Astrocyte of the cerebellum (primary cell): Measurements from ENCODE around the gene THBS4.

Experiments
- DNase-seq: peaks from one replicate; pipeline ENCODE4 v3.0.0-alpha.2; 2011; ENCODE audit warnings: low read depth
- H3K4me3 ChIP-seq: 2 replicates; pipeline ENCODE4 v1.5.1; 2011; ENCODE audit warnings: mild to moderate bottlenecking, low read depth, low read length, moderate library complexity
- in situ Hi-C: cut with HindIII; loops from 2 replicates; pipeline ENCODE4 v1.10.0; 2017; ENCODE audit warnings: low sequenced_read_pairs
- TF ChIP-seq, protein P1 (sequence below): IDR thresholded peaks from 2 replicates; pipeline ENCODE4 v1.5.1; 2012; ENCODE audit warnings: low read length, low read depth, moderate library complexity, mild to moderate bottlenecking; ENCODE audit errors: missing control alignments

The THBS4 gene

DNA sequence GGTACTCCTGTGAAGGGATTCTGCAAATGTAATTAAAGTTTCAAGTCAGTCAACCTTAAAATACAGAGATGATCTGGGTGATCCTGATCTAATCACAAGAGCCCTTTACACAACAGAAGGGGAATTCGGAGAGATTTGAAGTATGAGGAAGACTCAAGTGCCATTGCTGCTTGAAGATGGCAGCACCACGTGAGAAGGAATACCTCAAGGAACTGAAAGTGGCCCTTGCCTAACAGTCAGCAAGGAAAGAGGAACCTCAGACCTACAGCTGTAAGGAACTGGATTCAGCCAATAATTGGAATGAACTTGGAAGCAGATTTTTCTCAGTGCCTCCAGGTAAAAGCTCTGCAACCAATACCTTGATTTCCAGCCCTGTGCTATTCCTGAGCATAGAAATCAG lies 87.4 kb downstream of the THBS4 start:
- H3K4me3 ChIP-seq = no peak overlapping the region
- in situ Hi-C loops = no loop called here
- DNase-seq = no peak
- TF ChIP-seq, protein P1, sequence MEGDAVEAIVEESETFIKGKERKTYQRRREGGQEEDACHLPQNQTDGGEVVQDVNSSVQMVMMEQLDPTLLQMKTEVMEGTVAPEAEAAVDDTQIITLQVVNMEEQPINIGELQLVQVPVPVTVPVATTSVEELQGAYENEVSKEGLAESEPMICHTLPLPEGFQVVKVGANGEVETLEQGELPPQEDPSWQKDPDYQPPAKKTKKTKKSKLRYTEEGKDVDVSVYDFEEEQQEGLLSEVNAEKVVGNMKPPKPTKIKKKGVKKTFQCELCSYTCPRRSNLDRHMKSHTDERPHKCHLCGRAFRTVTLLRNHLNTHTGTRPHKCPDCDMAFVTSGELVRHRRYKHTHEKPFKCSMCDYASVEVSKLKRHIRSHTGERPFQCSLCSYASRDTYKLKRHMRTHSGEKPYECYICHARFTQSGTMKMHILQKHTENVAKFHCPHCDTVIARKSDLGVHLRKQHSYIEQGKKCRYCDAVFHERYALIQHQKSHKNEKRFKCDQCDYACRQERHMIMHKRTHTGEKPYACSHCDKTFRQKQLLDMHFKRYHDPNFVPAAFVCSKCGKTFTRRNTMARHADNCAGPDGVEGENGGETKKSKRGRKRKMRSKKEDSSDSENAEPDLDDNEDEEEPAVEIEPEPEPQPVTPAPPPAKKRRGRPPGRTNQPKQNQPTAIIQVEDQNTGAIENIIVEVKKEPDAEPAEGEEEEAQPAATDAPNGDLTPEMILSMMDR = no peak

DNA sequence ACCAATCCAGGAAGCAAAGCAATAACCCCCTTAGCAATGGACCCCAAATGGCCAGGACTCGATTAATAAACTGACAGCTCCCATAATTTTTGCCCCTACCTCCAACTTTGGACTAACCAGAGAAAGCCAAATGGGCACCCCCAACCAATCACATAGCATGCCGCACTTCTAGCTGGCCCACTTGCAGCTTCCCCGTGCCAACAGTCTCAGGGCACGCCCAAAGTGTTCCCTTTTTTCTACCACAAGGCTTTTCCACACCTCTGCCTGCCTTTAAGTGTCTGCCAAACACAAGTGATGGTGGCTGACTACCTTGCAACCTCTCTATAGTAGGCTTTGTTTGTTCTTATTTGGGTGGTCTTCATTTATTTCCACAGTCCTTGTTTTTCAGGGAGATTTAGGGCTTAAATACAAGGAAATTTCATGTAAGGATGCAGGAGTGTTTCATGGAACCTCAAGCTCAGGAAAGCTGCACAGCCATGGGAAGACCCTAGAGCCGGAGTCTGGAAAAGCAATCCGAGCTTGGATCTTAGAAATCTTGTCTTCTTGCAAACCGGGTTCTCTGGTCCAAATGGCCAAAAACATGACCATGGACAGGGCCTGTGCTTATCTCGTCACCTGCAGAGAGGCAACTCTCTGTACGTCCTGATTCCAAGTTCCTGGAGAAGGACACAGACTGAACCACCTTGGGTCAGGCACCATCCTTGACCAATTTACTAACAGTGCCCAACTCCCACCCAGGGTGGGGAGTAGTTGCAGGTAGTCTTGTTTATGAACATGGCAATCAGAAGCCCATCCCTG lies 89.2 kb downstream of the THBS4 start:
- H3K4me3 ChIP-seq = no peak overlapping the region
- TF ChIP-seq, protein P1 = no peak
- no peak for DNase-seq
- in situ Hi-C loops = no loop called here

DNA sequence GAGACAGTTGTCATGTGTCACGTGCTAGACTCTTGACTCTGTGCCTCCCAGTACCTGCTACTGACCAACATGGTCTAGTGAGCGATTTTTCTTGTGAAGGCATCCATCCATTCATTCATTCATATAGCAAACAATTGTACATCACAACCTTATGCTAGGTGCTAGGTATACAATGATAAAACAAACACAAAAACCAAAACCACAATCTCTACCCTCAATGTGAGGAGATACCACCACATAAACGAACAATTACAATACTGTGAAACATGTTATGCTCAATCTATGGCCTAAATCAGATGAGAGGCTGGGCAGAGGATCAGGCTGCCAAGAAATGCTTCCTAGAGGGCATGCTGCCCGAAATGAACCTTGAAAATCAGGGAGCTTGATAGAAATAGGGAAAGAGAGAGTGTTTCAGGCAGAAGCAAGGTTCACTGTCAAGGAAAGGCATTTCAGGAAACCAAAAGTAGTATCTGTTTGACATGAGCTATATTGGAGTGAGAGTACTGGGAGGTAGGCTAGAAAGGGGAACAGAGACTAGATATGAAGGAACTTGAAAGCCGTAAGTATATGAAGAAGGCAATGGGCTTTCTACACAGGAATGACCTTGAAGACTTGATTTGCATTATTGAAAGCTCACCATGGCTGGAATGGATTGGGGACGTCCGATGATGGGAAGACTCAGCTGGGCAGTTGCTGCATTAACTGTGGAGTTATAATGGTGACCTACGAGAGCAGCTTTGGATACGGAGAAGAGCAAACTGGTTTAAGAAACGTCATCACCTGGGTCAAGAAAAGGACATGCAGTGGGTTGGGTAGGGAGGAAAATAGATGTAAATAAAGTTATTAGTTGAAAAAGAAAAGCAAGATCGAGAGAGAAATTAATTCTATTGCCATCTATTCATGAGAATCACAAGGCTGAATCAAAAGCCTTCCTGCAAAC lies 90.1 kb downstream of the THBS4 start:
- H3K4me3 ChIP-seq = no peak overlapping the region
- in situ Hi-C loops = no loop called here

DNA sequence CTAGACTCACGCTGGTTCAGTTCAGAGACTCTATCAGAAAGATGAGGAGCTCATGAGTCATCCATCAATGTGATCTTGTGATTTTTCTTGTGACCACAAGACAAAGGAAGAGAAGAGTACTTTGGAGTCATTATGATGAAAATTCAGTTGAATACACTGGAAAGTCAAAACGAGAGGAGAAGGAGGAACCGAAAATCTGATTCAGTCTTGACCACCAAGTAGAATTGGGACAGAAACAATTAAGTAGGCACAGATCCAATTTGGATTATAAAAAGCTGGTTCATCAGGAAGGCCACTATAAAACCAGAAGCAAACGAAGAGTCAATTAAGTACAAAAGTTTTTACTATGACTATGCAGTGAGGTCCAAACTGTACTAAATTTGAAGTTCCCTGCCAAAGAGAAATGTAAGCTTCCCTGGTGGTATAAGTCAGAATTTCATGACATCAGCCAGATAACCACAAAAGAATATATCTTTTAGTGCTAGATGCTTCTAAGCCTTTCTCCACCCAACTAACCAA lies 90.9 kb downstream of the THBS4 start:
- TF ChIP-seq, protein P1 = peak; percentile 11
- peak; percentile 80 for DNase-seq
- no peak overlapping the region for H3K4me3 ChIP-seq
- in situ Hi-C loops = no loop called here

More for the DNA sequence above, 90.1 kb downstream of the THBS4 start:
- no peak for DNase-seq
- TF ChIP-seq, protein P1 = no peak

DNA sequence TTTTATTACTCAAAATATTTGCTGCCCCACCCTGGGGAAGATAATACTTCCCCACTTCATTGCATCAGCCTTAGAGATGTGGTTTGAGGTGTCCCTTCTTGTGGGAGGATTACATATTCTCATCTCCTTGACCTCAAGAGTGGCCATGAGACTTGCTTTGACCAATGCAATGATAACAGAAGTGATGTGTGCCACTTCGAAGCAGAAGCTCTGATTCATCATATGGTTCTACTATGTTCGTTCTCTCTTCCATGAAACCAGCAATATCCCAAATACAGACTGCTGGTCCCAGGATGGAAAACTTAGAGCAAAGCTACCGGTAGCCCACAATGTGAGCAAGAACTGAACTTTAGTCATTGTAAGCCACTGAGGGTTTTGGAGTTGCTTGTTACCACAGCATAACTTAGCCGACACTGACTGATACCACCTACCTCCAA lies 92.0 kb downstream of the THBS4 start:
- in situ Hi-C loops = no loop called here
- TF ChIP-seq, protein P1 = no peak
- H3K4me3 ChIP-seq = no peak overlapping the region
- DNase-seq = no peak

DNA sequence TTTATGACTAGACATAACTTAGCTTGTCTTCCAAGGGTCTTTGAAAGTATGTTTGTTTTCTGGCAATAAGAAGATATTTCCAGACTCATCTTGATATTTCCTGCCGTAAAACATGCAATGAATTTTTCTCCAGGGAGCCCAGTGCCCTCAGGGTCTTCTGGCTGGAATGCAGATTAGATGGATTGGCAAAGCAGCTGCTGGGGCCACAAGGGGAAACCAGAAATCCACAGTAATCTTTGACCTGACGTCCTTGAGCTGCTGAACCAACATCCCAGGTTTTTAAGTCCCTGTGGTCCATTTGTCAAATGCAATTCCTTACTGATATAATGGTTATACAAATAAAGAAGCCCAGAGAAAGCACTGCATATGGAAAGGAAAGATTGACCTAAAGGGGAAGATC lies 93.0 kb downstream of the THBS4 start:
- H3K4me3 ChIP-seq = no peak overlapping the region
- in situ Hi-C loops = no loop called here

More for the DNA sequence above, 93.0 kb downstream of the THBS4 start:
- TF ChIP-seq, protein P1 = no peak
- DNase-seq = no peak
